ENCODE data around the gene GUCY1B1. TPM values are rescaled to one million over a fixed set of nuclear protein-coding genes. Genes with fewer than 3 reads are reported as not detected.

The GUCY1B1 gene
- total RNA-seq, 1 experiment from 2014 or later, result 0.50 TPM

- H3K23me2 ChIP-seq (ENCODE audit: insufficient read length, low read depth, low read length, poor library complexity, severe bottlenecking), result no peaks in the 10 kb centered on the region
- no peaks in the 10 kb centered on the region for H3K9me3 ChIP-seq (ENCODE audit: control insufficient read depth, low read depth, low read length)
- H2AK5ac ChIP-seq (ENCODE audit: insufficient read length, low read length), result no peak overlapping the region
- no peaks in the 10 kb centered on the region for H3K4me1 ChIP-seq (ENCODE audit: insufficient read depth, low read length)
- H3K18ac ChIP-seq (ENCODE audit: insufficient read length, low read depth, low read length), result no peak overlapping the region
- no peak for TF ChIP-seq CTCF (conservative IDR thresholded peaks at IDR 0.05)
- no peak overlapping the region for H2BK120ac ChIP-seq (ENCODE audit: low read depth, low read length, poor library complexity, severe bottlenecking)
- peaks cover 0 to 3% of the 10 kb centered on the region in 2 experiments; a peak in 2 of 4 replicates for H3K4me1 Mint-ChIP-seq
- no peak overlapping the region for H2BK15ac ChIP-seq (ENCODE audit: low read depth, low read length)
- H3K9me3 Mint-ChIP-seq, result no peaks in the 10 kb centered on the region
- H3K27ac Mint-ChIP-seq, result no peak overlapping the region
- H3K79me2 ChIP-seq (ENCODE audit: insufficient read depth, low read length), result no peaks in the 10 kb centered on the region; the same call in 1 of the 2 replicates
- no peaks in the 10 kb centered on the region for H4K20me1 ChIP-seq (ENCODE audit: control insufficient read depth, insufficient read depth, insufficient read length)
- H4K91ac ChIP-seq (ENCODE audit: insufficient read length, low read depth, low read length), result no peak overlapping the region
- no peaks in the 10 kb centered on the region for H3K27me3 ChIP-seq (ENCODE audit: insufficient read depth, low read length)
- no peaks in the 10 kb centered on the region; the same call in 1 of the 2 replicates for H3K27me3 Mint-ChIP-seq (ENCODE audit: low read depth)
- no peak overlapping the region for H3K9ac ChIP-seq (ENCODE audit: extremely low read depth, insufficient read length, low read length)
- no peak overlapping the region for H3K23ac ChIP-seq (ENCODE audit: insufficient read length, low read depth, low read length)
- no peak overlapping the region for H3T11ph ChIP-seq (ENCODE audit: low read length)
- no peak for DNase-seq
- H3K4me2 ChIP-seq (ENCODE audit: insufficient read depth, insufficient read length, low read length), result no peak overlapping the region
- H3K4ac ChIP-seq (ENCODE audit: low read depth, low read length), result no peak overlapping the region
- H3K79me1 ChIP-seq (ENCODE audit: insufficient read depth, low read depth, low read length, poor library complexity, severe bottlenecking), result no peaks in the 10 kb centered on the region
- no peak overlapping the region for H3K14ac ChIP-seq (ENCODE audit: insufficient read depth, low read length)
- no peak overlapping the region for H2AFZ ChIP-seq (ENCODE audit: low read length)
- no peak overlapping the region for H3K27ac ChIP-seq (ENCODE audit: insufficient read length, low read depth, low read length)
- H2BK12ac ChIP-seq (ENCODE audit: insufficient read length, low read depth, low read length), result no peak overlapping the region
- H3K4me3 Mint-ChIP-seq, result no peak overlapping the region
- H4K5ac ChIP-seq (ENCODE audit: insufficient read length, low read depth, low read length), result no peak overlapping the region
- H4K8ac ChIP-seq (replicated peaks; ENCODE audit: insufficient read length, low read depth, low read length), result no peak overlapping the region
- no peaks in the 10 kb centered on the region for H3K36me3 Mint-ChIP-seq (ENCODE audit: insufficient read depth in 1 of 3, low read depth in 3 of 3)
- no peak overlapping the region for H2BK5ac ChIP-seq (ENCODE audit: insufficient read length, low read length)
- WGBS (ENCODE audit: extremely low coverage, insufficient read length, low lambda C conversion rate), result no CpG with 5 or more reads among the region's 1 CpG
- no peak overlapping the region for H2BK20ac ChIP-seq (ENCODE audit: low read depth, low read length, poor library complexity, severe bottlenecking)
- no peak overlapping the region for H3K56ac ChIP-seq (ENCODE audit: insufficient read length, low read depth, low read length)
These were observed 27.0 kb downstream of the GUCY1B1 start for GRCh38 chr4:155785828-155786227.

All from H9 (cell line).